B cell (primary cell): ENCODE measurements around the gene METTL24.

Source experiments
- CTCF ChIP-seq: fragments of 200-600 bp; IDR thresholded peaks from one replicate; pipeline ENCODE4 v1.8.0; 2022; ENCODE audit warnings: antibody characterized with exemption, mild to moderate bottlenecking
- EZH2 ChIP-seq: IDR thresholded peaks from 2 replicates; pipeline ENCODE4 v1.6.1; 2012; ENCODE audit warnings: borderline replicate concordance, low read depth, mild to moderate bottlenecking, moderate library complexity, low read length; ENCODE audit not compliant: insufficient read depth, poor library complexity, severe bottlenecking

GRCh38 chr6:110378552-110378951 lies 20.4 kb upstream of the METTL24 start:
- TF ChIP-seq CTCF (no peak), EZH2 (no peak)
